Cardiac fibroblast (primary cell): ENCODE results near the gene TRAP1.

Experiments used
- DNase-seq, 2 donors: peaks; one replicate each; pipeline versions ENCODE4 v3.0.0 to v3.0.0-alpha.2; 2010; ENCODE audit warnings: low read depth in 2 of 2
- H3K4me3 ChIP-seq, 2 donors: replicated peaks in 1 of 2; 1 replicate in 1 of 2; 2 replicates in 1 of 2; pipeline ENCODE4 v1.5.1; 2011; ENCODE audit warnings: low read depth in 2 of 2, low read length in 2 of 2, mild to moderate bottlenecking in 2 of 2, moderate library complexity in 1 of 2
- CTCF ChIP-seq: IDR thresholded peaks from one replicate; pipeline ENCODE4 v1.5.1; 2011; ENCODE audit warnings: low read depth, mild to moderate bottlenecking, low read length, inconsistent platforms

Gene TRAP1

GRCh38 chr16:3731126-3731935, 14.0 kb upstream of the TRAP1 start:
- TF ChIP-seq CTCF = no peak
- no peak overlapping the region for H3K4me3 ChIP-seq
- no peak for DNase-seq

- no peak for DNase-seq
- TF ChIP-seq CTCF = no peak
Observed at GRCh38 chr16:3730161-3731125, 13.1 kb upstream of the TRAP1 start.

GRCh38 chr16:3729161-3730112, 12.1 kb upstream of the TRAP1 start:
- DNase-seq = no peak
- no peak for TF ChIP-seq CTCF
- no peak overlapping the region for H3K4me3 ChIP-seq

More at GRCh38 chr16:3730161-3731125, 13.1 kb upstream of the TRAP1 start:
- no peak overlapping the region for H3K4me3 ChIP-seq

DNA sequence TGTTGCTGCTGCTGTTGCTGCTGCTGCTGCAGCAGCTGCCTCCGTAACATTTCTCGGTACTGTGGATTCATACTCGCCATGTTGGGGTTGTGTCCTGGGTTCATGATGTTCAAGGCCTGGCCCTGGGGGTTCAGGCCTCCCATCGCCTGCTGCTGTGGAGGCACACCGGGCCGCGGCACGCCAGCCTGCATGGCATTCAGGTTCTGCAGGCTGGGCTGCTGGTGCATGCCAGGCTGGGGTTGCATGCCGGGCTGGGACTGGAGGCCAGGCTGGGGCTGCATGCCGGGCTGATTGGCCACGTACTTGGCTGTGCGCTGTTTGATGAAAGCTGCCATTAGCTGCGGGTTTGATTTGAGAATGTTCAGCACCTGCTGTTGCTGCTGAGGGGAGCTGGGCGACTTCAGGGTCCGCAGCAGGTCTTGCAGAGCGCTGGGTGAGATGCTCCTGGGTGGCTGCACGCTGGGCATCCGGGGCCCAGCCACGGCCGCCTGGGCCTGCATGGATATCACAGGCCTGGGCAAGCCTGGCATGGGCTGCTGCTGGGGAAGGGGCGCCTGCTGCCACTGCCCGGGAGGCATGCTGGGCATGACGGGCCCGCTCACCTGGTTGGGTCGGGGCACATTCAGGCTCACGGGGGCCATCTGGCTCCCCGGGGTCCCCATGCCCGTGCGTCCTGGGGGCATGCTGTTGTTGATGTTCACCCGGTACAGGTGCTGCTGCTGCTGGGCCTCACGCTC, 11.3 kb upstream of the TRAP1 start:
- TF ChIP-seq CTCF = no peak
- DNase-seq = no peak
- H3K4me3 ChIP-seq = no peak overlapping the region

GRCh38 chr16:3727806-3728381, 10.6 kb upstream of the TRAP1 start:
- no peak overlapping the region for H3K4me3 ChIP-seq
- DNase-seq = no peak

More at GRCh38 chr16:3727806-3728381, 10.6 kb upstream of the TRAP1 start:
- no peak for TF ChIP-seq CTCF
